CD4-positive, alpha-beta T cell treated with Interferon alpha-2 for 1 hour (primary cell): ENCODE data around the gene CAMTA1.
"Not testable (repeated sequence)": the region's sequence is repeated elsewhere in the genome, so short reads cannot be mapped to it uniquely, and the experiment has no call there.

ENCODE experiments used
- DNase-seq, 2 donors: peaks; one replicate each; pipeline ENCODE4 v3.0.0-alpha.2; 2020 to 2022

The CAMTA1 gene

GRCh38 chr1:7406641-7407543, 621.6 kb downstream of the CAMTA1 start:
- no peak for DNase-seq

GRCh38 chr1:7407544-7407895, 622.3 kb downstream of the CAMTA1 start:
- DNase-seq = no peak

GRCh38 chr1:7407980-7408770, 622.9 kb downstream of the CAMTA1 start:
- DNase-seq = no peak

GRCh38 chr1:7408771-7409150, 623.5 kb downstream of the CAMTA1 start:
- no peak for DNase-seq

- no peak for DNase-seq
These were observed 624.0 kb downstream of the CAMTA1 start for GRCh38 chr1:7409278-7409677.

GRCh38 chr1:7410156-7410555, 624.9 kb downstream of the CAMTA1 start:
- DNase-seq = no peak

GRCh38 chr1:7417618-7418017, 632.4 kb downstream of the CAMTA1 start:
- DNase-seq = not testable (repeated sequence)

- DNase-seq = no peak
These were observed 633.3 kb downstream of the CAMTA1 start for GRCh38 chr1:7418442-7419080.

GRCh38 chr1:7420098-7420445, 634.8 kb downstream of the CAMTA1 start:
- no peak for DNase-seq

- no peak for DNase-seq
These were observed 635.3 kb downstream of the CAMTA1 start for GRCh38 chr1:7420470-7421100.

- no peak for DNase-seq
These were observed 636.3 kb downstream of the CAMTA1 start for GRCh38 chr1:7421471-7422075.

- no peak for DNase-seq
These were observed 636.8 kb downstream of the CAMTA1 start for GRCh38 chr1:7422081-7422480.

GRCh38 chr1:7422561-7422960, 637.3 kb downstream of the CAMTA1 start:
- no peak for DNase-seq

GRCh38 chr1:7422966-7423365, 637.7 kb downstream of the CAMTA1 start:
- DNase-seq = no peak

- no peak for DNase-seq
These were observed 639.2 kb downstream of the CAMTA1 start for GRCh38 chr1:7424352-7424890.

GRCh38 chr1:7425229-7425628, 640.0 kb downstream of the CAMTA1 start:
- no peak for DNase-seq

- DNase-seq = no peak
These were observed 640.5 kb downstream of the CAMTA1 start for GRCh38 chr1:7425771-7426170.

- DNase-seq = no peak
These were observed 641.7 kb downstream of the CAMTA1 start for GRCh38 chr1:7426780-7427604.

GRCh38 chr1:7427605-7428300, 642.5 kb downstream of the CAMTA1 start:
- DNase-seq = no peak

GRCh38 chr1:7429290-7429689, 644.0 kb downstream of the CAMTA1 start:
- no peak for DNase-seq

GRCh38 chr1:7430047-7430608, 644.9 kb downstream of the CAMTA1 start:
- DNase-seq = no peak
